ENCODE measurements around the gene IQGAP3. TPM values are rescaled to one million over a fixed set of nuclear protein-coding genes. Genes with fewer than 3 reads are reported as not detected.
A peak's percentile ranks its signal among the peaks of the same experiment; 100 is the strongest.

Gene IQGAP3
- total and polyA plus RNA-seq, 2 donors (not counting 1 experiment from before 2014, with no cell fraction given) = 0.07 to 0.12 TPM

GRCh38 chr1:156505679-156506298 lies 66.6 kb downstream of the IQGAP3 start:
- H3K4me1 Mint-ChIP-seq = peaks cover 70% of the 10 kb centered on the region
- Histone ChIP-seq H3K79me2 (ENCODE audit: control insufficient read depth, insufficient read depth, low read length) (peaks cover 20% of the 10 kb centered on the region), H3K27me3 (replicated peaks in 1 of 4; ENCODE audit: control extremely low read depth in 1 of 4, control insufficient read depth in 3 of 4, insufficient read depth in 4 of 4, low read length in 3 of 4) (no peaks in the 10 kb centered on the region), H3K4me1 (ENCODE audit: control insufficient read depth in 2 of 2, insufficient read depth in 2 of 2, low read length in 2 of 2) (peaks cover 45 to 60% of the 10 kb centered on the region in 2 donors), H2AFZ (ENCODE audit: insufficient read depth, low read depth, low read length, poor library complexity, severe bottlenecking) (peak overlapping the region; percentile 52), H3K9ac (ENCODE audit: low read length) (peak overlapping the region; percentile 57), H3K4me3 (ENCODE audit: control extremely low read depth in 1 of 5, extremely low read depth in 1 of 5, insufficient read depth in 1 of 5, low read depth in 2 of 5, low read length in 4 of 5) (peak overlapping the region in 4 of 5 experiments; percentile 31 to 53 (median 44)), H3K36me3 (replicated peaks in 1 of 2; ENCODE audit: control extremely low read depth in 1 of 2, control insufficient read depth in 1 of 2, extremely low read depth in 1 of 2, insufficient read depth in 2 of 2, low read length in 1 of 2) (no peaks in the 10 kb centered on the region), H4K20me1 (ENCODE audit: control insufficient read depth, insufficient read depth, low read length, poor library complexity, severe bottlenecking) (no peaks in the 10 kb centered on the region), H3K4me2 (replicated peaks; ENCODE audit: low read depth, low read length, poor library complexity, severe bottlenecking) (peak overlapping the region; percentile 75), H3K27ac (ENCODE audit: low read length in 2 of 2) (peak overlapping the region; percentile 94 to 96), H3K9me3 (ENCODE audit: control extremely low read depth in 1 of 3, control insufficient read depth in 2 of 3, insufficient read depth in 1 of 3, low read length in 2 of 3) (no peaks in the 10 kb centered on the region)
- WGBS (ENCODE audit: insufficient coverage) = 73% methylated on average over 10 of the region's 21 CpGs
- intact Hi-C loops (cut with micrococcal nuclease) = loop anchor here (1.0 to 10.0 kb wide), 5 partner anchors 13 to 1181 kb away; partner anchors contain the start of gene RUSC1
- peak overlapping the region; percentile 90 for H3K4me3 Mint-ChIP-seq
- H3K27me3 Mint-ChIP-seq = no peaks in the 10 kb centered on the region
- DNase-seq (peak; percentile 39), ATAC-seq (ENCODE audit: low read depth) (no peak)
- H3K27ac Mint-ChIP-seq = peak overlapping the region; percentile 99
- TF ChIP-seq, protein P1, sequence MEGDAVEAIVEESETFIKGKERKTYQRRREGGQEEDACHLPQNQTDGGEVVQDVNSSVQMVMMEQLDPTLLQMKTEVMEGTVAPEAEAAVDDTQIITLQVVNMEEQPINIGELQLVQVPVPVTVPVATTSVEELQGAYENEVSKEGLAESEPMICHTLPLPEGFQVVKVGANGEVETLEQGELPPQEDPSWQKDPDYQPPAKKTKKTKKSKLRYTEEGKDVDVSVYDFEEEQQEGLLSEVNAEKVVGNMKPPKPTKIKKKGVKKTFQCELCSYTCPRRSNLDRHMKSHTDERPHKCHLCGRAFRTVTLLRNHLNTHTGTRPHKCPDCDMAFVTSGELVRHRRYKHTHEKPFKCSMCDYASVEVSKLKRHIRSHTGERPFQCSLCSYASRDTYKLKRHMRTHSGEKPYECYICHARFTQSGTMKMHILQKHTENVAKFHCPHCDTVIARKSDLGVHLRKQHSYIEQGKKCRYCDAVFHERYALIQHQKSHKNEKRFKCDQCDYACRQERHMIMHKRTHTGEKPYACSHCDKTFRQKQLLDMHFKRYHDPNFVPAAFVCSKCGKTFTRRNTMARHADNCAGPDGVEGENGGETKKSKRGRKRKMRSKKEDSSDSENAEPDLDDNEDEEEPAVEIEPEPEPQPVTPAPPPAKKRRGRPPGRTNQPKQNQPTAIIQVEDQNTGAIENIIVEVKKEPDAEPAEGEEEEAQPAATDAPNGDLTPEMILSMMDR (IDR thresholded peaks at IDR 0.05) = no peak
- no peak for TF ChIP-seq EZH2 (IDR thresholded peaks at IDR 0.05; ENCODE audit: borderline replicate concordance, insufficient read depth, low read depth, low read length, poor library complexity, severe bottlenecking)
- CTCF ChIA-PET = interaction anchor here (1.0 to 11.7 kb wide), 5 partner anchors 18 to 120 kb away, joined by 3 to 383 read pairs (median 7); no protein-coding TSS in a partner anchor
- H3K9me3 Mint-ChIP-seq (ENCODE audit: insufficient read depth) = no peaks in the 10 kb centered on the region
- POLR2A ChIA-PET = interaction anchor here (0.6 to 8.3 kb wide), 15 partner anchors 10 to 818 kb away, joined by 3 to 193 read pairs (median 6); partner anchors contain the start of genes METTL25B and MRPL24
